ENCODE measurements around the gene MATR3.
"Not testable (repeated sequence)": the region's sequence is repeated elsewhere in the genome, so short reads cannot be mapped to it uniquely, and the experiment has no call there.

The MATR3 gene

GRCh38 chr5:139301808-139302499 is 8.4 kb downstream of the MATR3 start:
- no peak for DNase-seq

- DNase-seq, result no peak
Observed at GRCh38 chr5:139304391-139305324, 11.1 kb downstream of the MATR3 start.

GRCh38 chr5:139306197-139306596 is 12.7 kb downstream of the MATR3 start:
- no peak for DNase-seq

GRCh38 chr5:139306628-139307379 is 13.3 kb downstream of the MATR3 start:
- no peak for DNase-seq

GRCh38 chr5:139308797-139309196 is 15.3 kb downstream of the MATR3 start:
- no peak for DNase-seq

GRCh38 chr5:139310715-139311186 is 17.2 kb downstream of the MATR3 start:
- DNase-seq, result not testable (repeated sequence)

- no peak for DNase-seq
Observed at GRCh38 chr5:139312075-139312474, 18.5 kb downstream of the MATR3 start.

GRCh38 chr5:139314276-139314675 is 20.7 kb downstream of the MATR3 start:
- DNase-seq, result no peak

- DNase-seq, result no peak
Observed at GRCh38 chr5:139315056-139315615, 21.6 kb downstream of the MATR3 start.

GRCh38 chr5:139335811-139336210 is 42.3 kb downstream of the MATR3 start:
- DNase-seq, result no peak

GRCh38 chr5:139340051-139340450 is 46.5 kb downstream of the MATR3 start:
- DNase-seq, result no peak

- no peak for DNase-seq
Observed at GRCh38 chr5:139341187-139341688, 47.7 kb downstream of the MATR3 start.

GRCh38 chr5:139341689-139342422 is 48.3 kb downstream of the MATR3 start, which contains the start of gene PAIP2:
Gene PAIP2 (plus strand): TSS chr5:139341854. CDS start chr5:139363785, 21,931 bp downstream.
- DNase-seq, result peak; percentile 98

GRCh38 chr5:139342423-139342723 is 48.8 kb downstream of the MATR3 start:
- DNase-seq, result no peak

- no peak for DNase-seq
Observed at GRCh38 chr5:139343476-139343875, 49.9 kb downstream of the MATR3 start.

- DNase-seq, result no peak
Observed at GRCh38 chr5:139344177-139344576, 50.6 kb downstream of the MATR3 start.

- DNase-seq, result not testable (repeated sequence)
Observed at GRCh38 chr5:139345442-139345841, 51.9 kb downstream of the MATR3 start.

GRCh38 chr5:139347863-139348262 is 54.3 kb downstream of the MATR3 start:
- DNase-seq, result not testable (repeated sequence)

GRCh38 chr5:139354186-139354585 is 60.6 kb downstream of the MATR3 start:
- DNase-seq, result no peak

- not testable (repeated sequence) for DNase-seq
Observed at GRCh38 chr5:139355900-139356299, 62.4 kb downstream of the MATR3 start.

GRCh38 chr5:139358064-139358463 is 64.5 kb downstream of the MATR3 start:
- no peak for DNase-seq

GRCh38 chr5:139360384-139360783 is 66.8 kb downstream of the MATR3 start:
- DNase-seq, result no peak
